ENCODE results near the gene PHRF1. TPM values are rescaled to one million over a fixed set of nuclear protein-coding genes. Genes with fewer than 3 reads are reported as not detected.

Gene PHRF1
- total RNA-seq, 2 experiments from 2014 or later = 38.7 to 39.1 TPM

GRCh38 chr11:555780-556661 is 20.2 kb upstream of the PHRF1 start:
- DNase-seq = no peak
- Mint-ChIP-seq H3K9me3 (no peaks in the 10 kb centered on the region), H3K4me1 (peaks cover 10% of the 10 kb centered on the region), H3K36me3 (ENCODE audit: low read depth) (no peaks in the 10 kb centered on the region), H3K27ac (no peak overlapping the region), H3K27me3 (peaks cover 15% of the 10 kb centered on the region), H3K4me3 (peak overlapping the region; percentile 24)
- CTCF ChIA-PET = interaction anchor here (1.0 to 3.1 kb wide), 7 partner anchors 9 to 170 kb away, joined by 3 to 17 read pairs (median 7); no protein-coding TSS in a partner anchor
- POLR2A ChIA-PET = interaction anchor here (0.8 to 5.9 kb wide), 8 partner anchors 8 to 170 kb away, joined by 3 to 25 read pairs (median 5); partner anchors contain the start of genes HRAS and PHRF1

GRCh38 chr11:556662-557256 is 19.5 kb upstream of the PHRF1 start:
- ChIA-PET CTCF (interaction anchor here (0.9 to 3.1 kb wide), 6 partner anchors 8 to 170 kb away, joined by 3 to 17 read pairs (median 4); no protein-coding TSS in a partner anchor), POLR2A (interaction anchor here (0.8 to 5.9 kb wide), 8 partner anchors 9 to 169 kb away, joined by 3 to 25 read pairs (median 5); partner anchors contain the start of genes HRAS, IRF7 and PHRF1)
- H3K27ac Mint-ChIP-seq = no peak overlapping the region
- DNase-seq = no peak
- no peaks in the 10 kb centered on the region for H3K9me3 Mint-ChIP-seq
- H3K4me3 Mint-ChIP-seq = peak overlapping the region; percentile 24
- peaks cover 15% of the 10 kb centered on the region for H3K4me1 Mint-ChIP-seq
- peaks cover 15% of the 10 kb centered on the region for H3K27me3 Mint-ChIP-seq
- no peaks in the 10 kb centered on the region for H3K36me3 Mint-ChIP-seq (ENCODE audit: low read depth)

- POLR2A ChIA-PET = interaction anchor here (0.8 to 5.9 kb wide), 6 partner anchors 11 to 169 kb away, joined by 3 to 25 read pairs (median 5); partner anchors contain the start of genes HRAS, IRF7 and PHRF1
- CTCF ChIA-PET = interaction anchor here (0.9 to 1.0 kb wide), 2 partner anchors 11 to 18 kb away, joined by 3 read pairs; no protein-coding TSS in a partner anchor
Measured at GRCh38 chr11:557328-558132, 18.7 kb upstream of the PHRF1 start.

GRCh38 chr11:558503-558902 is 17.8 kb upstream of the PHRF1 start:
- ChIA-PET CTCF (no interaction called here), POLR2A (interaction anchor here (2.1 kb wide), 1 partner anchor 57 kb away, joined by 6 read pairs; the partner anchor contains the start of gene IRF7)
- Mint-ChIP-seq H3K27me3 (peaks cover 15% of the 10 kb centered on the region), H3K4me1 (peaks cover 16% of the 10 kb centered on the region), H3K9me3 (no peaks in the 10 kb centered on the region), H3K36me3 (ENCODE audit: low read depth) (peaks cover 2% of the 10 kb centered on the region), H3K27ac (no peak overlapping the region), H3K4me3 (no peak overlapping the region)
- DNase-seq = no peak

More at GRCh38 chr11:557328-558132, 18.7 kb upstream of the PHRF1 start:
- H3K4me1 Mint-ChIP-seq = peaks cover 16% of the 10 kb centered on the region
- H3K27ac Mint-ChIP-seq = no peak overlapping the region
- no peaks in the 10 kb centered on the region for H3K9me3 Mint-ChIP-seq
- H3K27me3 Mint-ChIP-seq = peaks cover 15% of the 10 kb centered on the region
- H3K4me3 Mint-ChIP-seq = no peak overlapping the region
- H3K36me3 Mint-ChIP-seq (ENCODE audit: low read depth) = no peaks in the 10 kb centered on the region
- no peak for DNase-seq

GRCh38 chr11:559020-559620 is 17.1 kb upstream of the PHRF1 start:
- Mint-ChIP-seq H3K27ac (no peak overlapping the region), H3K9me3 (no peaks in the 10 kb centered on the region), H3K4me3 (no peak overlapping the region), H3K27me3 (peaks cover 15% of the 10 kb centered on the region), H3K4me1 (peaks cover 18% of the 10 kb centered on the region), H3K36me3 (ENCODE audit: low read depth) (peaks cover 5% of the 10 kb centered on the region)
- DNase-seq = no peak
- POLR2A ChIA-PET = interaction anchor here (0.9 to 2.1 kb wide), 7 partner anchors 9 to 163 kb away, joined by 3 to 14 read pairs (median 6); partner anchors contain the start of genes HRAS, IRF7, LRRC56 and PHRF1
- CTCF ChIA-PET = interaction anchor here (1.0 to 1.5 kb wide), 2 partner anchors 10 to 167 kb away, joined by 3 to 5 read pairs; no protein-coding TSS in a partner anchor

- Mint-ChIP-seq H3K4me3 (peak overlapping the region; percentile 63), H3K4me1 (peaks cover 20% of the 10 kb centered on the region), H3K27me3 (peaks cover 15% of the 10 kb centered on the region), H3K27ac (peak overlapping the region; percentile 48), H3K9me3 (no peaks in the 10 kb centered on the region), H3K36me3 (ENCODE audit: low read depth) (peaks cover 10% of the 10 kb centered on the region)
- no peak for DNase-seq
- POLR2A ChIA-PET = interaction anchor here (0.9 to 2.1 kb wide), 8 partner anchors 9 to 162 kb away, joined by 3 to 14 read pairs (median 6); partner anchors contain the start of genes HRAS, IRF7, LRRC56 and PHRF1
- CTCF ChIA-PET = interaction anchor here (1.0 to 1.5 kb wide), 3 partner anchors 9 to 166 kb away, joined by 3 to 5 read pairs (median 3); no protein-coding TSS in a partner anchor
Measured at GRCh38 chr11:559712-560304, 16.5 kb upstream of the PHRF1 start.

- Mint-ChIP-seq H3K36me3 (ENCODE audit: low read depth) (peaks cover 10% of the 10 kb centered on the region), H3K9me3 (no peaks in the 10 kb centered on the region), H3K27ac (peak within 1 kb of the TSS; percentile 71), H3K4me3 (peak within 1 kb of the TSS; percentile 94), H3K4me1 (peaks cover 20% of the 10 kb centered on the region), H3K27me3 (peaks cover 15% of the 10 kb centered on the region)
- ChIA-PET CTCF (interaction anchor here (1.0 to 1.5 kb wide), 3 partner anchors 8 to 166 kb away, joined by 3 to 5 read pairs (median 3); no protein-coding TSS in a partner anchor), POLR2A (interaction anchor here (0.9 to 2.1 kb wide), 12 partner anchors 8 to 161 kb away, joined by 3 to 14 read pairs (median 5); partner anchors contain the start of genes HRAS, IRF7, LRRC56 and PHRF1)
- DNase-seq = peak; percentile 95
Measured at GRCh38 chr11:560305-561147, 15.7 kb upstream of the PHRF1 start, which contains the start of the genes LMNTD2 and RASSF7. Gene LMNTD2, minus strand, starts transcription at chr11:560738. Its CDS starts 22 bp downstream, at chr11:560716. Gene RASSF7, plus strand, starts transcription at chr11:560970. Its CDS starts 799 bp downstream, at chr11:561769.

- H3K9me3 Mint-ChIP-seq = no peaks in the 10 kb centered on the region
- peaks cover 10% of the 10 kb centered on the region for H3K36me3 Mint-ChIP-seq (ENCODE audit: low read depth)
- H3K4me1 Mint-ChIP-seq = peaks cover 18% of the 10 kb centered on the region
- H3K27me3 Mint-ChIP-seq = peaks cover 12% of the 10 kb centered on the region
- POLR2A ChIA-PET = interaction anchor here (1.0 to 1.8 kb wide), 5 partner anchors 14 to 55 kb away, joined by 5 to 8 read pairs (median 5); partner anchors contain the start of genes IRF7, LRRC56, PHRF1 and RNH1
- DNase-seq = peak; percentile 41
- peak overlapping the region; percentile 94 for H3K4me3 Mint-ChIP-seq
- CTCF ChIA-PET = interaction anchor here (0.8 kb wide), 1 partner anchor 197 kb away, joined by 5 read pairs; no protein-coding TSS in a partner anchor
- H3K27ac Mint-ChIP-seq = peak overlapping the region; percentile 71
Measured at GRCh38 chr11:561148-562003, 14.9 kb upstream of the PHRF1 start.

- H3K4me3 Mint-ChIP-seq = peak overlapping the region; percentile 94
- H3K27ac Mint-ChIP-seq = no peak overlapping the region
- CTCF ChIA-PET = interaction anchor here (0.8 kb wide), 1 partner anchor 198 kb away, joined by 5 read pairs; no protein-coding TSS in a partner anchor
- peaks cover 10% of the 10 kb centered on the region for H3K36me3 Mint-ChIP-seq (ENCODE audit: low read depth)
- H3K27me3 Mint-ChIP-seq = peaks cover 7% of the 10 kb centered on the region
- POLR2A ChIA-PET = interaction anchor here (1.0 to 1.8 kb wide), 5 partner anchors 14 to 56 kb away, joined by 5 to 8 read pairs (median 5); partner anchors contain the start of genes IRF7, LRRC56, PHRF1 and RNH1
- no peak for DNase-seq
- no peaks in the 10 kb centered on the region for H3K9me3 Mint-ChIP-seq
- H3K4me1 Mint-ChIP-seq = peaks cover 19% of the 10 kb centered on the region
Measured at GRCh38 chr11:562046-562645, 14.1 kb upstream of the PHRF1 start.

Data from activated CD4-positive, alpha-beta memory T cell treated with anti-CD3 and anti-CD28 coated beads, Interleukin-2, amount 10 ng/mL, durations not matched to agents 7 days and 5 days (primary cell).